GM21717 (cell line): ENCODE measurements around the gene GTF2H3.
"Not testable (repeated sequence)": the region's sequence is repeated elsewhere in the genome, so short reads cannot be mapped to it uniquely, and the experiment has no call there.

Experiments used
- ATAC-seq: cut with Tn5 transposase; IDR thresholded peaks from one replicate; pipeline ENCODE4 v1.9.1; 2021; ENCODE audit warnings: mild to moderate bottlenecking, moderate library complexity; ENCODE audit not compliant: unreplicated experiment

The GTF2H3 gene

GRCh38 chr12:123633379-123634141, at the start of gene GTF2H3, which contains the start of gene EIF2B1:
Gene GTF2H3 (plus strand): TSS chr12:123633829. CDS start chr12:123633860, 31 bp downstream.
Gene EIF2B1 (minus strand): TSS chr12:123633686. CDS start chr12:123633557, 129 bp downstream.
- peak; percentile 90 for ATAC-seq

- ATAC-seq: no peak
These were observed 41.7 kb upstream of the GTF2H3 start for GRCh38 chr12:123591702-123592481.

- no peak for ATAC-seq
These were observed 37.9 kb upstream of the GTF2H3 start for GRCh38 chr12:123595729-123596128.

- no peak for ATAC-seq
These were observed 36.5 kb upstream of the GTF2H3 start for GRCh38 chr12:123597100-123597499.

GRCh38 chr12:123598522-123598921, 35.1 kb upstream of the GTF2H3 start:
- ATAC-seq: no peak

GRCh38 chr12:123599310-123599709, 34.3 kb upstream of the GTF2H3 start:
- ATAC-seq: no peak

- ATAC-seq: no peak
These were observed 33.9 kb upstream of the GTF2H3 start for GRCh38 chr12:123599721-123600120.

GRCh38 chr12:123601602-123602489, 31.8 kb upstream of the GTF2H3 start, which contains the start of gene DDX55:
Gene DDX55 (plus strand): TSS chr12:123602099. CDS start chr12:123602149, 50 bp downstream.
- peak; percentile 82 for ATAC-seq

- ATAC-seq: no peak
These were observed 30.9 kb upstream of the GTF2H3 start for GRCh38 chr12:123602651-123603195.

- not testable (repeated sequence) for ATAC-seq
These were observed 30.1 kb upstream of the GTF2H3 start for GRCh38 chr12:123603495-123603894.

GRCh38 chr12:123607756-123608155, 25.9 kb upstream of the GTF2H3 start:
- no peak for ATAC-seq

GRCh38 chr12:123608182-123608581, 25.4 kb upstream of the GTF2H3 start:
- no peak for ATAC-seq

- ATAC-seq: no peak
These were observed 19.5 kb upstream of the GTF2H3 start for GRCh38 chr12:123614110-123614509.

GRCh38 chr12:123614531-123614930, 19.1 kb upstream of the GTF2H3 start:
- no peak for ATAC-seq

- ATAC-seq: no peak
These were observed 16.5 kb upstream of the GTF2H3 start for GRCh38 chr12:123617144-123617543.

GRCh38 chr12:123617580-123617979, 16.0 kb upstream of the GTF2H3 start:
- no peak for ATAC-seq

- no peak for ATAC-seq
These were observed 12.5 kb upstream of the GTF2H3 start for GRCh38 chr12:123621101-123621500.

- ATAC-seq: no peak
These were observed 11.8 kb upstream of the GTF2H3 start for GRCh38 chr12:123621619-123622530.

- ATAC-seq: no peak
These were observed 523 bp downstream of the GTF2H3 start for GRCh38 chr12:123634142-123634561.
